GM19035 (cell line): ENCODE data around the gene FKBP8.
"Not testable (repeated sequence)": the region's sequence is repeated elsewhere in the genome, so short reads cannot be mapped to it uniquely, and the experiment has no call there.

Experiments
- ATAC-seq: cut with Tn5 transposase; IDR thresholded peaks from one replicate; pipeline ENCODE4 v1.9.1; 2021; ENCODE audit not compliant: unreplicated experiment

The FKBP8 gene

GRCh38 chr19:18542941-18543813 is at the start of gene FKBP8:
Gene FKBP8 (minus strand): TSS chr19:18543573. CDS start chr19:18541970, 1,603 bp downstream.
- peak; percentile 94 for ATAC-seq

GRCh38 chr19:18592732-18593131 is 49.4 kb upstream of the FKBP8 start:
- not testable (repeated sequence) for ATAC-seq

GRCh38 chr19:18591735-18592385 is 48.5 kb upstream of the FKBP8 start:
- ATAC-seq = no peak

- ATAC-seq = no peak
Measured at GRCh38 chr19:18590273-18591272, 47.2 kb upstream of the FKBP8 start.

- peak; percentile 22 for ATAC-seq
Measured at GRCh38 chr19:18589380-18590272, 46.3 kb upstream of the FKBP8 start.

GRCh38 chr19:18588611-18589379 is 45.4 kb upstream of the FKBP8 start, which contains the start of gene REX1BD:
Gene REX1BD (plus strand): TSS chr19:18588798. CDS start chr19:18588802, 4 bp downstream.
- peak; percentile 69 for ATAC-seq

GRCh38 chr19:18587962-18588610 is 44.7 kb upstream of the FKBP8 start:
- no peak for ATAC-seq

GRCh38 chr19:18587561-18587960 is 44.2 kb upstream of the FKBP8 start:
- ATAC-seq = no peak

- ATAC-seq = no peak
Measured at GRCh38 chr19:18586306-18586705, 42.9 kb upstream of the FKBP8 start.

GRCh38 chr19:18580311-18580710 is 36.9 kb upstream of the FKBP8 start:
- ATAC-seq = no peak

GRCh38 chr19:18577365-18577914 is 34.1 kb upstream of the FKBP8 start:
- no peak for ATAC-seq

- no peak for ATAC-seq
Measured at GRCh38 chr19:18576383-18576782, 33.0 kb upstream of the FKBP8 start.

- no peak for ATAC-seq
Measured at GRCh38 chr19:18574691-18575291, 31.4 kb upstream of the FKBP8 start.

- peak; percentile 90 for ATAC-seq
Measured at GRCh38 chr19:18571564-18572344, 28.4 kb upstream of the FKBP8 start, which contains the start of gene UBA52. Gene UBA52 (plus strand): TSS chr19:18571857. CDS start chr19:18573301, 1,444 bp downstream.

- ATAC-seq = no peak
Measured at GRCh38 chr19:18568367-18568766, 25.0 kb upstream of the FKBP8 start.

- no peak for ATAC-seq
Measured at GRCh38 chr19:18566953-18567352, 23.6 kb upstream of the FKBP8 start.

GRCh38 chr19:18562086-18562485 is 18.7 kb upstream of the FKBP8 start:
- ATAC-seq = no peak
